ENCODE data around the gene COX17.

- TF ChIP-seq EZH2 (IDR thresholded peaks at IDR 0.05; ENCODE audit: borderline replicate concordance, low read length) (no peak), CTCF (IDR thresholded peaks at IDR 0.05; ENCODE audit: low read length) (no peak)
These were observed 56.3 kb downstream of the COX17 start for GRCh38 chr3:119620899-119621298.

Measured in OCI-LY1 (cell line).